HEK293 (cell line): ENCODE data around the gene LGALSL.

Experiments
- CTCF ChIA-PET: fragments of 350-600 bp; formaldehyde crosslinking; extraction: SDS; loops from one replicate; lab custom pipeline; 2021; ENCODE audit warnings: antibody characterized with exemption; lab: Yijun Ruan, JAX
- POLR2A ChIA-PET: fragments of 300-600 bp; formaldehyde crosslinking; extraction: SDS; loops from one replicate; lab custom pipeline; 2020; ENCODE audit warnings: antibody characterized with exemption, inconsistent platforms; lab: Yijun Ruan, JAX
- H3K27ac ChIP-seq: fragments of 200-500 bp; sonication (Bioruptor generic); 2 replicates; pipeline ENCODE4 v1.5.1; 2014; ENCODE audit warnings: low read depth, low read length, control low read depth, inconsistent platforms; ENCODE audit errors: extremely low read depth
- H3K36me3 ChIP-seq, 2 experiments: fragments of 200-500 bp in 1 of 2; sonication (Bioruptor generic) in 1 of 2; 1 replicate in 1 of 2; 2 replicates in 1 of 2; pipeline ENCODE4 v1.5.1; 2014 to 2017; ENCODE audit warnings: inconsistent platforms in 2 of 2, low read length in 2 of 2; ENCODE audit not compliant: control insufficient read depth in 2 of 2, insufficient read depth in 1 of 2
- H3K4me1 ChIP-seq: fragments of 200-500 bp; sonication (Bioruptor generic); 2 replicates; pipeline ENCODE4 v1.5.1; 2014; ENCODE audit warnings: mild to moderate bottlenecking, low read length, inconsistent platforms; ENCODE audit not compliant: control insufficient read depth, insufficient read depth
- H3K4me3 ChIP-seq: 2 replicates; pipeline ENCODE4 v1.5.1; 2011; ENCODE audit warnings: low read depth, mild to moderate bottlenecking, control low read depth, low read length, moderate library complexity
- H3K9me3 ChIP-seq: fragments of 200-500 bp; sonication (Bioruptor generic); 2 replicates; pipeline ENCODE4 v1.5.1; 2014; ENCODE audit warnings: low read depth, low read length, inconsistent platforms; ENCODE audit not compliant: control insufficient read depth, insufficient read depth
- GLIS1 ChIP-seq: fragments of 450-650 bp; formaldehyde crosslinking; IDR thresholded peaks from 2 replicates; pipeline ENCODE4 v1.5.1; 2016; ENCODE audit warnings: missing biosample characterization, missing genetic modification characterization
- HOXC10 ChIP-seq: sonication (generic); formaldehyde crosslinking; IDR thresholded peaks from 2 replicates; pipeline ENCODE4 v1.8.1; 2023; ENCODE audit warnings: mild to moderate bottlenecking, missing genetic modification reagents
- OSR2 ChIP-seq: fragments of 450-650 bp; formaldehyde crosslinking; IDR thresholded peaks from 2 replicates; pipeline ENCODE4 v1.5.1; 2016; ENCODE audit warnings: missing biosample characterization, missing genetic modification characterization
- PRDM1 ChIP-seq: fragments of 450-650 bp; formaldehyde crosslinking; IDR thresholded peaks from 2 replicates; pipeline ENCODE4; 2016; ENCODE audit warnings: missing biosample characterization, missing genetic modification characterization
- SCRT1 ChIP-seq: fragments of 450-650 bp; formaldehyde crosslinking; IDR thresholded peaks from 2 replicates; pipeline ENCODE4 v1.5.1; 2016; ENCODE audit warnings: missing biosample characterization, missing genetic modification characterization, borderline replicate concordance
- SCRT2 ChIP-seq: fragments of 450-650 bp; formaldehyde crosslinking; IDR thresholded peaks from 2 replicates; pipeline ENCODE4 v1.5.1; 2016; ENCODE audit warnings: missing biosample characterization, missing genetic modification characterization
- ZBTB44 ChIP-seq: fragments of 450-650 bp; IDR thresholded peaks from 2 replicates; pipeline ENCODE4 v1.5.1; 2018; ENCODE audit warnings: missing biosample characterization, mild to moderate bottlenecking, missing genetic modification characterization
- ZBTB7A ChIP-seq: fragments of 450-650 bp; formaldehyde crosslinking; IDR thresholded peaks from 2 replicates; pipeline ENCODE4 v1.5.1; 2016; ENCODE audit warnings: low read depth, missing biosample characterization, missing genetic modification characterization
- ZNF121 ChIP-seq: fragments of 450-650 bp; formaldehyde crosslinking; IDR thresholded peaks from 2 replicates; pipeline ENCODE4 v1.5.1; 2016; ENCODE audit warnings: missing biosample characterization, missing genetic modification characterization
- ZNF335 ChIP-seq: fragments of 450-650 bp; formaldehyde crosslinking; conservative IDR thresholded peaks from 2 replicates; pipeline ENCODE4 v1.5.1; 2016; ENCODE audit warnings: missing biosample characterization, missing genetic modification characterization
- ZNF341 ChIP-seq: fragments of 450-650 bp; formaldehyde crosslinking; IDR thresholded peaks from 2 replicates; pipeline ENCODE4; 2016; ENCODE audit warnings: low read depth, missing biosample characterization, missing genetic modification characterization
- ZNF366 ChIP-seq: fragments of 450-650 bp; formaldehyde crosslinking; conservative IDR thresholded peaks from 2 replicates; pipeline ENCODE4 v1.5.1; 2016; ENCODE audit warnings: missing biosample characterization, missing genetic modification characterization
- ZNF560 ChIP-seq: fragments of 450-650 bp; formaldehyde crosslinking; IDR thresholded peaks from 2 replicates; pipeline ENCODE4 v1.5.1; 2017; ENCODE audit warnings: missing biosample characterization, missing genetic modification characterization, borderline replicate concordance
- ZNF585B ChIP-seq: fragments of 450-650 bp; formaldehyde crosslinking; IDR thresholded peaks from 2 replicates; pipeline ENCODE4 v1.5.1; 2016; ENCODE audit warnings: missing biosample characterization, missing genetic modification characterization
- ZNF600 ChIP-seq: fragments of 450-650 bp; formaldehyde crosslinking; IDR thresholded peaks from 2 replicates; pipeline ENCODE4 v1.5.1; 2016; ENCODE audit warnings: missing biosample characterization, missing genetic modification characterization
- ZNF660 ChIP-seq: fragments of 450-650 bp; IDR thresholded peaks from 2 replicates; pipeline ENCODE4 v1.5.1; 2018; ENCODE audit warnings: missing biosample characterization, mild to moderate bottlenecking, missing genetic modification characterization
- ZNF692 ChIP-seq: fragments of 450-650 bp; formaldehyde crosslinking; IDR thresholded peaks from 2 replicates; pipeline ENCODE4 v1.5.1; 2016; ENCODE audit warnings: missing biosample characterization, missing genetic modification characterization
- ZNF768 ChIP-seq: fragments of 450-650 bp; formaldehyde crosslinking; IDR thresholded peaks from 2 replicates; pipeline ENCODE4 v1.5.1; 2018; ENCODE audit warnings: missing biosample characterization, mild to moderate bottlenecking, missing genetic modification characterization
- ZNF837 ChIP-seq: fragments of 450-650 bp; formaldehyde crosslinking; IDR thresholded peaks from 2 replicates; pipeline ENCODE4 v1.5.1; 2016; ENCODE audit warnings: missing biosample characterization, missing genetic modification characterization
- ZSCAN4 ChIP-seq: fragments of 450-650 bp; formaldehyde crosslinking; IDR thresholded peaks from 2 replicates; pipeline ENCODE4 v1.5.1; 2017; ENCODE audit warnings: missing biosample characterization, missing genetic modification characterization

The LGALSL gene

GRCh38 chr2:64482765-64483504 lies 29.0 kb downstream of the LGALSL start:
- POLR2A ChIA-PET: no interaction called here
- CTCF ChIA-PET: interaction anchor here (0.6 to 2.0 kb wide), 3 partner anchors 40 to 434 kb away, joined by 3 to 17 read pairs (median 4); no protein-coding TSS in a partner anchor

GRCh38 chr2:64485331-64485730 lies 31.4 kb downstream of the LGALSL start:
- no peak overlapping the region for H3K27ac ChIP-seq
- no peaks in the 10 kb centered on the region for H3K9me3 ChIP-seq
- H3K4me3 ChIP-seq: no peak overlapping the region
- H3K4me1 ChIP-seq: no peaks in the 10 kb centered on the region
- no peaks in the 10 kb centered on the region for H3K36me3 ChIP-seq
- ChIA-PET POLR2A (no interaction called here), CTCF (interaction anchor here (0.6 to 2.0 kb wide), 6 partner anchors 9 to 902 kb away, joined by 3 to 19 read pairs (median 4); no protein-coding TSS in a partner anchor)
- TF ChIP-seq ZNF121 (tag by site-specific recombination) (no peak), ZNF366 (tag by site-specific recombination) (no peak), GLIS1 (tag by site-specific recombination) (no peak), ZNF768 (tag by site-specific recombination) (no peak), ZNF585B (no peak)

More at GRCh38 chr2:64482765-64483504, 29.0 kb downstream of the LGALSL start:
- Histone ChIP-seq H3K9me3 (no peaks in the 10 kb centered on the region), H3K27ac (no peak overlapping the region), H3K4me3 (no peak overlapping the region), H3K36me3 (no peaks in the 10 kb centered on the region), H3K4me1 (no peaks in the 10 kb centered on the region)
- TF ChIP-seq SCRT2 (tag by site-specific recombination): peak; percentile 97
- no peak for TF ChIP-seq ZNF692
- TF ChIP-seq HOXC10 (CRISPR knock-in tag): no peak
- no peak for TF ChIP-seq ZNF341 (tag by site-specific recombination)
- TF ChIP-seq ZNF560 (tag by site-specific recombination): no peak
- no peak for TF ChIP-seq ZBTB7A (tag by site-specific recombination)
- peak; percentile 75 for TF ChIP-seq PRDM1 (tag by site-specific recombination)
- TF ChIP-seq ZNF837: no peak
- no peak for TF ChIP-seq ZBTB44 (tag by site-specific recombination)
- 0 out of 2 replicates have a peak, but pooled peaks have one; percentile 36 for TF ChIP-seq GLIS1 (tag by site-specific recombination)
- TF ChIP-seq ZNF600: peak; percentile 89
- peak; percentile 91 for TF ChIP-seq ZNF335
- peak; percentile 94 for TF ChIP-seq SCRT1 (tag by site-specific recombination)
- TF ChIP-seq ZNF660 (tag by site-specific recombination): 0 out of 2 replicates have a peak, but pooled peaks have one; percentile 53
- TF ChIP-seq OSR2 (tag by site-specific recombination): peak; percentile 35; the same call in 1 of the 2 replicates
- TF ChIP-seq, all 188 proteins: peak for 8

GRCh38 chr2:64485961-64486360 lies 32.0 kb downstream of the LGALSL start:
- Histone ChIP-seq H3K27ac (no peak overlapping the region), H3K4me3 (no peak overlapping the region)
- TF ChIP-seq ZSCAN4 (tag by site-specific recombination): no peak
- TF ChIP-seq SCRT2 (tag by site-specific recombination): 0 out of 2 replicates have a peak, but pooled peaks have one; percentile 34
- TF ChIP-seq, all 188 proteins: peak for 1
- no peaks in the 10 kb centered on the region for H3K4me1 ChIP-seq
- CTCF ChIA-PET: interaction anchor here (0.6 to 2.0 kb wide), 9 partner anchors 10 to 429 kb away, joined by 3 to 19 read pairs (median 3); no protein-coding TSS in a partner anchor
- POLR2A ChIA-PET: no interaction called here
- H3K36me3 ChIP-seq: no peaks in the 10 kb centered on the region
- H3K9me3 ChIP-seq: no peaks in the 10 kb centered on the region
